B cell (primary cell): ENCODE data around the gene SDSL. TPM values are rescaled to one million over a fixed set of nuclear protein-coding genes. Genes with fewer than 3 reads are reported as not detected.

Experiments used
- ATAC-seq: fragments of 200-7000 bp; cut with Tn5 transposase; one replicate; pipeline ENCODE4 v1.10.0; 2021; ENCODE audit warnings: low read depth, mild to moderate bottlenecking, moderate number of reproducible peaks, moderate library complexity
- CTCF ChIA-PET: fragments of 350-600 bp; sonication (Branson Sonifier 250); formaldehyde crosslinking; loops from one replicate; lab custom pipeline; 2021; ENCODE audit warnings: antibody characterized with exemption, inconsistent platforms; lab: Charles Lee
- POLR2A ChIA-PET: fragments of 350-600 bp; sonication (Branson Sonifier 250); formaldehyde crosslinking; loops from one replicate; lab custom pipeline; 2021; ENCODE audit warnings: antibody characterized with exemption; lab: Charles Lee
- DNase-seq: peaks from one replicate; pipeline ENCODE4 v3.0.0; 2013
- H2AFZ ChIP-seq: 2 replicates; pipeline ENCODE4 v1.6.1; 2012; ENCODE audit warnings: mild to moderate bottlenecking, low read depth, low read length; ENCODE audit not compliant: insufficient read depth, poor library complexity, severe bottlenecking
- H3K27ac ChIP-seq, 2 donors: 1 replicate in 1 of 2; 2 replicates in 1 of 2; pipeline ENCODE4 v1.5.1; 2012 to 2013; ENCODE audit warnings: low read length in 2 of 2, mild to moderate bottlenecking in 2 of 2, moderate library complexity in 1 of 2
- H3K27me3 ChIP-seq, 4 experiments: fragments of 200-600 bp in 1 of 4; sonication (generic) in 1 of 4; replicated peaks in 1 of 4; 1 replicate in 2 of 4; 2 replicates in 2 of 4; pipeline versions ENCODE4 v1.6.1 to v1.7.0; 2013 to 2016; ENCODE audit warnings: low read length in 3 of 4, mild to moderate bottlenecking in 2 of 4, mixed read lengths in 1 of 4, moderate library complexity in 1 of 4; ENCODE audit not compliant: insufficient read depth in 4 of 4, control insufficient read depth in 3 of 4; ENCODE audit errors: control extremely low read depth in 1 of 4
- H3K36me3 ChIP-seq, 2 experiments: replicated peaks in 1 of 2; 1 replicate in 1 of 2; 2 replicates in 1 of 2; pipeline versions ENCODE4 v1.6.1 to v1.7.1; 2013; ENCODE audit warnings: low read length in 1 of 2; ENCODE audit not compliant: insufficient read depth in 2 of 2, control insufficient read depth in 1 of 2; ENCODE audit errors: control extremely low read depth in 1 of 2, extremely low read depth in 1 of 2
- H3K4me1 ChIP-seq, 2 donors: fragments of 200-600 bp in 1 of 2; sonication (generic) in 1 of 2; 1 replicate in 1 of 2; 2 replicates in 1 of 2; pipeline versions ENCODE4 v1.5.1 to v1.6.1; 2013 to 2017; ENCODE audit warnings: low read length in 2 of 2; ENCODE audit not compliant: control insufficient read depth in 2 of 2, insufficient read depth in 2 of 2
- H3K4me2 ChIP-seq: replicated peaks from 2 replicates; pipeline ENCODE3; 2012; ENCODE audit warnings: mild to moderate bottlenecking, low read depth, low read length; ENCODE audit not compliant: poor library complexity, severe bottlenecking
- H3K4me3 ChIP-seq, 5 experiments: fragments of 200-600 bp in 1 of 5; sonication (generic) in 1 of 5; 1 replicate in 3 of 5; 2 replicates in 2 of 5; pipeline versions ENCODE4 v1.5.1 to v1.7.0; 2011 to 2016; ENCODE audit warnings: low read length in 4 of 5, mild to moderate bottlenecking in 4 of 5, low read depth in 2 of 5, control low read depth in 1 of 5, moderate library complexity in 1 of 5; ENCODE audit not compliant: insufficient read depth in 1 of 5; ENCODE audit errors: control extremely low read depth in 1 of 5, extremely low read depth in 1 of 5
- H3K79me2 ChIP-seq: fragments of 200-600 bp; sonication (generic); one replicate; pipeline ENCODE4 v1.6.0; 2016; ENCODE audit warnings: low read length; ENCODE audit not compliant: control insufficient read depth, insufficient read depth
- H3K9ac ChIP-seq: fragments of 200-600 bp; sonication (generic); 2 replicates; pipeline ENCODE4 v1.6.1; 2017; ENCODE audit warnings: mild to moderate bottlenecking, low read length, moderate library complexity
- H3K9me3 ChIP-seq, 3 donors: one replicate each; pipeline versions ENCODE4 v1.6.1 to v1.7.1; 2013; ENCODE audit warnings: low read length in 2 of 3; ENCODE audit not compliant: control insufficient read depth in 2 of 3, insufficient read depth in 1 of 3; ENCODE audit errors: control extremely low read depth in 1 of 3
- H4K20me1 ChIP-seq: 2 replicates; pipeline ENCODE4 v1.6.0; 2012; ENCODE audit warnings: mild to moderate bottlenecking, low read length; ENCODE audit not compliant: insufficient read depth, control insufficient read depth, poor library complexity, severe bottlenecking
- H3K27ac Mint-ChIP-seq: one replicate; pipeline ENCODE4 v1.8.0; 2021; ENCODE audit warnings: mixed read lengths
- H3K27me3 Mint-ChIP-seq: one replicate; pipeline ENCODE4 v1.8.0; 2021; ENCODE audit warnings: mixed read lengths
- H3K4me1 Mint-ChIP-seq: one replicate; pipeline ENCODE4 v1.8.0; 2021; ENCODE audit warnings: mixed read lengths
- H3K4me3 Mint-ChIP-seq: one replicate; pipeline ENCODE4 v1.8.0; 2021; ENCODE audit warnings: mixed read lengths
- H3K9me3 Mint-ChIP-seq: one replicate; pipeline ENCODE4 v1.8.0; 2022; ENCODE audit warnings: mixed read lengths; ENCODE audit not compliant: insufficient read depth
- CTCF ChIP-seq: fragments of 200-600 bp; IDR thresholded peaks from one replicate; pipeline ENCODE4 v1.8.0; 2022; ENCODE audit warnings: antibody characterized with exemption, mild to moderate bottlenecking
- EZH2 ChIP-seq: IDR thresholded peaks from 2 replicates; pipeline ENCODE4 v1.6.1; 2012; ENCODE audit warnings: borderline replicate concordance, low read depth, mild to moderate bottlenecking, moderate library complexity, low read length; ENCODE audit not compliant: insufficient read depth, poor library complexity, severe bottlenecking
- WGBS: methylation state at CpG from one replicate; pipeline ENCODE4 v1.1.5; 2013; ENCODE audit warnings: missing lambda C conversion rate; ENCODE audit not compliant: insufficient coverage; 5-methylcytosine and 5-hydroxymethylcytosine counted together
- intact Hi-C: fragments of 100-400 bp; cut with micrococcal nuclease; formaldehyde crosslinking; loops from one replicate; pipeline ENCODE4 v1.10.0; 2022
- polyA plus RNA-seq: library from polyadenylated mRNA; depleted of rRNA; stranded (reverse); fragments of >200 nt; gene quantifications from 2 replicates; pipeline ENCODE4 v1.2.3, GENCODE V29; 2012
- total RNA-seq, 2 donors: library from RNA; stranded (reverse); fragments of 120-200 nt in 1 of 2; gene quantifications; 1 replicate in 1 of 2; 2 replicates in 1 of 2; pipeline versions ENCODE4 v1.2.3 to v1.2.4, GENCODE V29; 2013 to 2022

Gene SDSL
- total and polyA plus RNA-seq, 2 donors (not counting 1 experiment from before 2014, with no cell fraction given) = 0.15 to 0.64 TPM

GRCh38 chr12:113373969-113374368 lies 48.2 kb upstream of the SDSL start:
- H3K79me2 ChIP-seq = no peaks in the 10 kb centered on the region
- ChIA-PET CTCF (no interaction called here), POLR2A (no interaction called here)
- no peaks in the 10 kb centered on the region for H3K9me3 Mint-ChIP-seq
- intact Hi-C loops = no loop called here
- H3K4me3 ChIP-seq = no peak overlapping the region
- H3K36me3 ChIP-seq = peaks cover 0 to 11% of the 10 kb centered on the region in 2 experiments
- no peak overlapping the region for H3K27ac ChIP-seq
- no peaks in the 10 kb centered on the region for H4K20me1 ChIP-seq
- H3K4me2 ChIP-seq = no peak overlapping the region
- ATAC-seq (no peak), DNase-seq (no peak)
- TF ChIP-seq CTCF (no peak), EZH2 (no peak)
- WGBS = 100% methylated on average over 2 of the region's 3 CpGs
- no peak overlapping the region for H3K9ac ChIP-seq
- no peak overlapping the region for H2AFZ ChIP-seq
- H3K27ac Mint-ChIP-seq = no peak overlapping the region
- H3K4me1 ChIP-seq = peaks cover 0 to 7% of the 10 kb centered on the region in 2 donors
- peaks cover 9% of the 10 kb centered on the region for H3K4me1 Mint-ChIP-seq
- H3K4me3 Mint-ChIP-seq = no peak overlapping the region
- no peaks in the 10 kb centered on the region for H3K27me3 ChIP-seq
- H3K27me3 Mint-ChIP-seq = no peaks in the 10 kb centered on the region
- peaks cover 0 to 3% (median 0%) of the 10 kb centered on the region in 3 donors for H3K9me3 ChIP-seq

- no peaks in the 10 kb centered on the region for H3K9me3 Mint-ChIP-seq
- H3K27me3 Mint-ChIP-seq = no peaks in the 10 kb centered on the region
- DNase-seq (no peak), ATAC-seq (no peak)
- Histone ChIP-seq H3K4me2 (no peak overlapping the region), H3K9me3 (peaks cover 0 to 3% (median 0%) of the 10 kb centered on the region in 3 donors), H3K27ac (no peak overlapping the region), H3K4me3 (no peak overlapping the region), H4K20me1 (no peaks in the 10 kb centered on the region), H3K27me3 (no peaks in the 10 kb centered on the region), H3K4me1 (peaks cover 0 to 7% of the 10 kb centered on the region in 2 donors), H2AFZ (no peak overlapping the region), H3K9ac (no peak overlapping the region), H3K79me2 (no peaks in the 10 kb centered on the region), H3K36me3 (peaks cover 0 to 11% of the 10 kb centered on the region in 2 experiments)
- peaks cover 9% of the 10 kb centered on the region for H3K4me1 Mint-ChIP-seq
- 94% methylated on average over 3 of the region's 4 CpGs for WGBS
- no peak overlapping the region for H3K4me3 Mint-ChIP-seq
- H3K27ac Mint-ChIP-seq = no peak overlapping the region
- TF ChIP-seq CTCF = no peak
- TF ChIP-seq EZH2 = no peak
- ChIA-PET POLR2A (no interaction called here), CTCF (no interaction called here)
- intact Hi-C loops = no loop called here
Observed at GRCh38 chr12:113374823-113375428, 47.3 kb upstream of the SDSL start.
